Neuronal stem cell (in vitro differentiated cells): ENCODE data around the gene GNG8.

Source experiments
- DNase-seq: peaks from one replicate; pipeline ENCODE4 v3.0.0-alpha.2; 2013; ENCODE audit warnings: low spot score
- H2AFZ ChIP-seq: one replicate; pipeline ENCODE4 v1.6.1; 2013; ENCODE audit warnings: mild to moderate bottlenecking, low read length, inconsistent platforms
- H2AK5ac ChIP-seq: 2 replicates; pipeline ENCODE4 v1.6.1; 2013; ENCODE audit warnings: low read depth, mild to moderate bottlenecking, inconsistent platforms, low read length, moderate library complexity, mixed read lengths
- H2BK120ac ChIP-seq: 2 replicates; pipeline ENCODE4 v1.6.1; 2013; ENCODE audit warnings: low read depth, mild to moderate bottlenecking, inconsistent platforms, low read length, moderate library complexity, mixed read lengths
- H2BK12ac ChIP-seq: one replicate; pipeline ENCODE4 v1.6.1; 2013; ENCODE audit warnings: low read length, inconsistent platforms
- H2BK15ac ChIP-seq: 2 replicates; pipeline ENCODE4 v1.6.1; 2013; ENCODE audit warnings: mild to moderate bottlenecking, low read length, inconsistent platforms, mixed read lengths
- H2BK5ac ChIP-seq: one replicate; pipeline ENCODE4 v1.6.1; 2013; ENCODE audit warnings: inconsistent platforms, mild to moderate bottlenecking, low read length, moderate library complexity
- H3K14ac ChIP-seq: one replicate; pipeline ENCODE4 v1.6.1; 2013; ENCODE audit warnings: low read length, inconsistent platforms
- H3K18ac ChIP-seq: 2 replicates; pipeline ENCODE4 v1.6.1; 2013; ENCODE audit warnings: low read length, inconsistent platforms
- H3K23ac ChIP-seq: 2 replicates; pipeline ENCODE4 v1.6.1; 2013; ENCODE audit warnings: low read depth, mild to moderate bottlenecking, mixed read lengths, low read length, inconsistent platforms; ENCODE audit not compliant: poor library complexity
- H3K27ac ChIP-seq: replicated peaks from 3 replicates; pipeline ENCODE4 v1.5.1; 2013; ENCODE audit warnings: low read length, inconsistent platforms
- H3K27me3 ChIP-seq, 3 experiments: 2 replicates each; pipeline ENCODE4 v1.6.1; 2013; ENCODE audit warnings: low read length in 3 of 3, mild to moderate bottlenecking in 2 of 3, inconsistent platforms in 1 of 3, low read depth in 1 of 3, mixed read lengths in 1 of 3, moderate library complexity in 1 of 3; ENCODE audit not compliant: control insufficient read depth in 3 of 3, insufficient read depth in 3 of 3
- H3K36me3 ChIP-seq, 2 donors: replicated peaks in 1 of 2; 2 replicates each; pipeline ENCODE4 v1.6.1; 2013; ENCODE audit warnings: low read length in 2 of 2; ENCODE audit not compliant: control insufficient read depth in 2 of 2, insufficient read depth in 2 of 2
- H3K4ac ChIP-seq: 2 replicates; pipeline ENCODE4 v1.6.1; 2013; ENCODE audit warnings: inconsistent platforms, mild to moderate bottlenecking, low read length, moderate library complexity
- H3K4me1 ChIP-seq, 2 donors: 1 replicate in 1 of 2; 2 replicates in 1 of 2; pipeline ENCODE4 v1.6.1; 2013; ENCODE audit warnings: low read length in 2 of 2, low read depth in 1 of 2; ENCODE audit not compliant: control insufficient read depth in 2 of 2, insufficient read depth in 1 of 2
- H3K4me2 ChIP-seq: one replicate; pipeline ENCODE4 v1.6.1; 2013; ENCODE audit warnings: mild to moderate bottlenecking, low read length, inconsistent platforms; ENCODE audit not compliant: insufficient read depth, poor library complexity, severe bottlenecking
- H3K4me3 ChIP-seq, 2 donors: 2 replicates each; pipeline ENCODE4 v1.5.1; 2013; ENCODE audit warnings: low read length in 2 of 2, mild to moderate bottlenecking in 2 of 2, inconsistent platforms in 1 of 2, moderate library complexity in 1 of 2
- H3K79me1 ChIP-seq: one replicate; pipeline ENCODE4 v1.6.1; 2013; ENCODE audit warnings: low read depth, mild to moderate bottlenecking, inconsistent platforms, low read length, moderate library complexity
- H3K9ac ChIP-seq: one replicate; pipeline ENCODE4 v1.6.1; 2013; ENCODE audit warnings: mild to moderate bottlenecking, low read depth, low read length, inconsistent platforms; ENCODE audit not compliant: poor library complexity
- H3K9me3 ChIP-seq, 2 donors: replicated peaks in 1 of 2; 2 replicates each; pipeline versions ENCODE3 to v1.6.1; 2013; ENCODE audit warnings: low read length in 2 of 2, mild to moderate bottlenecking in 2 of 2, inconsistent platforms in 1 of 2, low read depth in 1 of 2, mixed read lengths in 1 of 2, moderate library complexity in 1 of 2; ENCODE audit not compliant: control insufficient read depth in 2 of 2, insufficient read depth in 1 of 2
- H4K8ac ChIP-seq: one replicate; pipeline ENCODE4 v1.6.1; 2013; ENCODE audit warnings: low read depth, mild to moderate bottlenecking, inconsistent platforms, low read length, moderate library complexity
- H4K91ac ChIP-seq: one replicate; pipeline ENCODE4 v1.6.1; 2013; ENCODE audit warnings: low read length, low read depth, mild to moderate bottlenecking, inconsistent platforms; ENCODE audit not compliant: poor library complexity
- WGBS, 2 donors: extraction: QIAGEN DNeasy Blood & Tissue Kit; methylation state at CpG; one replicate each; pipeline ENCODE4 v1.1.7; 2013; ENCODE audit warnings: missing lambda C conversion rate in 2 of 2, mixed read lengths in 1 of 2; ENCODE audit not compliant: insufficient read length in 2 of 2, insufficient replicate concordance in 1 of 2; ENCODE audit errors: extremely low coverage in 2 of 2; 5-methylcytosine and 5-hydroxymethylcytosine counted together

GNG8 gene

DNA sequence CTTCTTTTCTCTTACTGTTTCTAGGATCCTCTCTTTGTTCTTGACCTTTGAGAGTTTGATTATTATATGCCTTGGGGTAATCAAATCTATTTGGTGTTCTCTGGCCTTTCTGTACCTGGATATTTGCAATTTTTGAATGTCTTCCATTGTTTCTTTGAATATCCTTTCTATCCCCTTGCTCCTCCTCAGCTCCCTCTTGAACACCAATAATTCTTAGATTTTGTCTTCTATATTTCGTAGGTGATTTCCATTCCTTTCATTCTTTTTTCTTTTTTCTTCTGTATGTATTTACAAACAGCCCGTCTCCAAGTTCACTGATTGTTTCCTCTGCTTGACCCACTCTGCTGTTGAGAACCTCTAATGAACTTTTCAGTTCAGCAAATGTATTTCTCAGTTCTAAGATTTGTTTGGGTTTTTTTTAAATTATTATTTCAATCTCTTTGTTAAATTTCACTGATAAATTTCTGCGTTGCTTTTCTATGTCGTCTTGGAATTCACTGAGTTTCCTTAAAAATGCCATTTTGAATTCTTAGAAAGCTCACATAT, 37.6 kb downstream of the GNG8 start:
- Histone ChIP-seq H3K4me2 (no peak overlapping the region), H2BK120ac (no peak overlapping the region), H3K27ac (no peak overlapping the region), H4K91ac (no peak overlapping the region), H3K4me1 (peaks cover 9 to 12% of the 10 kb centered on the region in 2 donors), H3K18ac (no peak overlapping the region), H2AK5ac (no peak overlapping the region), H2BK12ac (no peak overlapping the region), H3K4me3 (no peak overlapping the region), H3K4ac (no peak overlapping the region), H3K27me3 (no peaks in the 10 kb centered on the region), H4K8ac (no peak overlapping the region), H3K14ac (no peak overlapping the region), H2BK5ac (no peak overlapping the region), H3K9me3 (peaks cover 2 to 8% of the 10 kb centered on the region in 2 donors), H3K79me1 (peaks cover 3% of the 10 kb centered on the region), H2BK15ac (no peak overlapping the region), H3K23ac (no peak overlapping the region), H3K36me3 (peaks cover 0 to 9% of the 10 kb centered on the region in 2 donors), H3K9ac (no peak overlapping the region), H2AFZ (no peak overlapping the region)
- no peak for DNase-seq
- no CpG with 5 or more reads among the region's 4 CpGs for WGBS, 2 donors

DNA sequence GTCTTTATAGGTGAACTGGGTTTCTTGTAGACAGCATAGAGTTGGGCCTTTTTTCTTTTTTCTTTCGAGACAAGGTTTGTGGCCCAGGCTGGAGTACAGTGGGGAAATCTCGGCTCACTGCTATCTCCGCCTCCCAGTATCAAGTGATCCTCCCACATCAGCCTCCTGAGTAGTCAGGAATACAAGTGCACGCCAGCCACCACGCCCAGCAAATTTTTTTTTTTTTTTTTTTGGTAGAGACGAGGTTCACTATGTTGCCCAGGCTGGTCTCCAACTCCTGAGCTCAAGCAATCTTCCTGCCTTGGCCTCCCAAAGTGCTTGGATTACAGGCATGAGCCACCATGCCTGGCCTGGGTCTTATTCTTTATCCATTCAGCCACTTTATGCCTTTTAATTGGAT, 40.0 kb downstream of the GNG8 start:
- no peak overlapping the region for H2BK15ac ChIP-seq
- no peak for DNase-seq
- no peak overlapping the region for H3K4me2 ChIP-seq
- no peak overlapping the region for H2BK120ac ChIP-seq
- H3K14ac ChIP-seq, result no peak overlapping the region
- no peak overlapping the region for H2BK5ac ChIP-seq
- no peaks in the 10 kb centered on the region for H3K4me1 ChIP-seq
- no CpG with 5 or more reads among the region's 6 CpGs for WGBS, 2 donors
- no peaks in the 10 kb centered on the region for H3K36me3 ChIP-seq
- H4K91ac ChIP-seq, result no peak overlapping the region
- no peak overlapping the region for H3K23ac ChIP-seq
- no peak overlapping the region for H2BK12ac ChIP-seq
- no peak overlapping the region for H4K8ac ChIP-seq
- no peak overlapping the region for H3K9ac ChIP-seq
- H3K9me3 ChIP-seq, result peaks cover 2 to 8% of the 10 kb centered on the region in 2 donors
- no peak overlapping the region for H3K4me3 ChIP-seq
- no peak overlapping the region for H2AK5ac ChIP-seq
- no peaks in the 10 kb centered on the region for H3K27me3 ChIP-seq
- H2AFZ ChIP-seq, result no peak overlapping the region
- no peak overlapping the region for H3K27ac ChIP-seq
- H3K4ac ChIP-seq, result no peak overlapping the region
- H3K18ac ChIP-seq, result no peak overlapping the region
- no peaks in the 10 kb centered on the region for H3K79me1 ChIP-seq

DNA sequence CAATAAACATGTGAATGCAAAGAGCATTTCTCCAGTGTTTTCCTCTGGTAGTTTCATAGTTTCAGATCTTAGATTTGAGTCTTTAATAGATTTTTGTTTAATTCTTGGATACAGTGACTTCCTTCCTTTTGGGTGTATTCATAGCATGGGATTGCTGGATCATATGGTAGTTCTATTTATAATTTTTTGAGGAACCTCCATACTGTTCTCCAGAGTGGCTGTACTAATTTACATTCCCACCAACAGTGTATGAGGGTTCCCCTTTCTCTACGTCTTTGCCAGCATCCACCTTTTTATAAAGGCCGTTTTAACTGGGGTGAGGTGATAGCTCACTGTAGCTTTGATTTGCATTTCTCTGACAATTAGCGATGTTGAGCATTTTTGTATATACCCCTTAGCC, 44.1 kb downstream of the GNG8 start:
- DNase-seq, result no peak
- H3K27ac ChIP-seq, result no peak overlapping the region
- H4K91ac ChIP-seq, result no peak overlapping the region
- no CpG with 5 or more reads among the region's 3 CpGs for WGBS, 2 donors
- no peak overlapping the region for H2BK120ac ChIP-seq
- H2BK12ac ChIP-seq, result no peak overlapping the region
- H3K4me3 ChIP-seq, result no peak overlapping the region
- H3K36me3 ChIP-seq, result no peaks in the 10 kb centered on the region
- no peak overlapping the region for H3K9ac ChIP-seq
- H2AK5ac ChIP-seq, result no peak overlapping the region
- H3K27me3 ChIP-seq, result no peaks in the 10 kb centered on the region
- no peaks in the 10 kb centered on the region for H3K79me1 ChIP-seq
- no peak overlapping the region for H2BK5ac ChIP-seq
- H3K4me1 ChIP-seq, result no peaks in the 10 kb centered on the region
- no peak overlapping the region for H3K4me2 ChIP-seq
- no peak overlapping the region for H2BK15ac ChIP-seq
- H3K4ac ChIP-seq, result no peak overlapping the region
- no peak overlapping the region for H2AFZ ChIP-seq
- no peak overlapping the region for H3K23ac ChIP-seq
- peaks cover 0 to 2% of the 10 kb centered on the region in 2 donors for H3K9me3 ChIP-seq
- H3K18ac ChIP-seq, result no peak overlapping the region
- H4K8ac ChIP-seq, result no peak overlapping the region
- H3K14ac ChIP-seq, result no peak overlapping the region

DNA sequence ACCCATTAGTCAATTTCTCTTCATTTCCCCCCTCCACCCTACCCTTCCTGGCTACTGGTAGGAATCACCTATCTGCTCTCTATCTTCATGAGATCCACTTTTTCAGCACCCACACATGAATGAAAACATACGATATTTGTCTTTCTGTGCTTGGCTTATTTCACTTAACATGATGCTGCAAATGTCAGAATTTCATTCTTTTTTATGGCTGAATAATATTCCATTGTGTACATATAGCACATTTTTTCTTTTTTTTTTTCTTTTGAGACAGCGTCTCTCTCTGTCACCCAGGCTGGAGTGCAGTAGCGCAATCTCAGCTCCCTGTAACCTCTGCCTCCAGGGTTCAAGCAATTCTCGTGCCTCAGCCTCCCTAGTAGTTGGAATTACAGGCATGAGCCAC, 44.7 kb downstream of the GNG8 start:
- H3K4ac ChIP-seq, result no peak overlapping the region
- no CpG with 5 or more reads among the region's 4 CpGs for WGBS, 2 donors
- H2AFZ ChIP-seq, result no peak overlapping the region
- H2BK15ac ChIP-seq, result no peak overlapping the region
- no peak overlapping the region for H2AK5ac ChIP-seq
- H3K4me1 ChIP-seq, result no peaks in the 10 kb centered on the region
- no peak overlapping the region for H4K91ac ChIP-seq
- H3K4me3 ChIP-seq, result no peak overlapping the region
- no peak overlapping the region for H2BK120ac ChIP-seq
- H3K4me2 ChIP-seq, result no peak overlapping the region
- H3K14ac ChIP-seq, result no peak overlapping the region
- no peak for DNase-seq
- H3K27me3 ChIP-seq, result no peaks in the 10 kb centered on the region
- peaks cover 0 to 2% of the 10 kb centered on the region in 2 donors for H3K9me3 ChIP-seq
- no peak overlapping the region for H2BK5ac ChIP-seq
- H4K8ac ChIP-seq, result no peak overlapping the region
- no peak overlapping the region for H3K23ac ChIP-seq
- no peak overlapping the region for H3K18ac ChIP-seq
- H3K9ac ChIP-seq, result no peak overlapping the region
- H3K27ac ChIP-seq, result no peak overlapping the region
- no peak overlapping the region for H2BK12ac ChIP-seq
- H3K79me1 ChIP-seq, result no peaks in the 10 kb centered on the region
- no peaks in the 10 kb centered on the region for H3K36me3 ChIP-seq
